GM18505 (cell line): Measurements from ENCODE around the gene SCRG1.
A peak's percentile ranks its signal among the peaks of the same experiment; 100 is the strongest.

Experiments
- ATAC-seq: cut with Tn5 transposase; IDR thresholded peaks from one replicate; pipeline ENCODE4 v1.9.1; 2021; ENCODE audit not compliant: unreplicated experiment
- POLR2A ChIP-seq: IDR thresholded peaks from 4 replicates; pipeline ENCODE4 v1.6.1; 2011; ENCODE audit warnings: borderline replicate concordance; ENCODE audit not compliant: insufficient read depth, insufficient read length; ENCODE audit errors: extremely low read depth

SCRG1 gene

DNA sequence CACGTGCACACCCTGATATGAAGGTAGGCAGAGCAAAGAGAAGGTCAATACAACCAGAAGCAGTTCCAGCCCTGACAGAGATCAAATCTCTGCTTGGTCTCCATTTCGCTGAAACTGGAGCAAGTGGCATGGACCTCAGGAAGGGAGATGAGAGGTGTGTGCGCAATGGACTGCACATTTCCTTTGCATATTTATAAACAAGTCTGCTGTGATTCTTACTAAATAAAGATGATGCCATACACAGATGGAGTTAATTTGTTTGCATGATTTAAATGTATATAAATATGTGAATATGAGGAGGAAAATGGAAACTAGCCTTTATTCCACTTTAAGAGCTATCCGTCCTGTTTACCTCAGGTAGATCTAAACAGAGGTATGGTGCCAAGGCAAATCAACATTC, 2.1 kb upstream of the SCRG1 start:
- TF ChIP-seq POLR2A: no peak
- ATAC-seq: no peak

DNA sequence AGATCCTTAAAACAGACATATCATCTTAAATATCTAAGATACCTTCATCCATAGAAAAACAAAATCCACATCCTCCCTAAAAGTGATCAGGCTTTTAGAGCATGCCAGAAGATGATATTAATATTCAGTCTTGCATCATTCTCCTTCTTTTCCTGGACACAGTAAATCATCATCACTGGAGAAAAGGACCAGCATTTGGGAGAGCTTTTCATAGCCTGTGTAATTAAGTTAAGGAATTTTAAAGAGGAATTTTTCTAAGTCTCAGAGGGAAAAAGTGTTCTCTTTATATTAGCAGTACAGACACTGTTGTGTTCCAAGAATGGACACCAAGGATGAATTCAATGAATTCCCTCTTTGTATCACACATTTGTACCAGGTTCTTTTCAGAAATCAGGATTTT, 696 bp downstream of the SCRG1 start:
- no peak for TF ChIP-seq POLR2A
- ATAC-seq: no peak

DNA sequence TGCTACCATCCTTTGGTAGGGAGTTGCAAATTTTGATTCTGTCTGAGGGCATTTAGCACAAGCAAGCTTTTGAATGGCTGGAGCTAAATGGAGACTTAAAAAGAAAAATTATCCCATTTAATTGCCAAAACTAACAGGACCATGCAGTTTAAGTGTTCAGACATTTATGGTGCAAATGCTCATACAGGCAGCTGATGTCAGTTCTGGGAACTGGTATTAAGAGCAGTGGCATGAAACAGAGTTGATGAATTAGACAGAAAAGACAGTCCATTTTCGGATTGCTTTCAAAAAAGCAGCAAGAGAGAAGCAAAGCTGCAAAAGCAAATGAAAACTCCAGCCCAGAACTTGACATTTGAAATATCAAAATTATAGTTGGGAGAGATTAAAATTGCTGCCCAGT, 1.3 kb downstream of the SCRG1 start:
- ATAC-seq: no peak
- no peak for TF ChIP-seq POLR2A

DNA sequence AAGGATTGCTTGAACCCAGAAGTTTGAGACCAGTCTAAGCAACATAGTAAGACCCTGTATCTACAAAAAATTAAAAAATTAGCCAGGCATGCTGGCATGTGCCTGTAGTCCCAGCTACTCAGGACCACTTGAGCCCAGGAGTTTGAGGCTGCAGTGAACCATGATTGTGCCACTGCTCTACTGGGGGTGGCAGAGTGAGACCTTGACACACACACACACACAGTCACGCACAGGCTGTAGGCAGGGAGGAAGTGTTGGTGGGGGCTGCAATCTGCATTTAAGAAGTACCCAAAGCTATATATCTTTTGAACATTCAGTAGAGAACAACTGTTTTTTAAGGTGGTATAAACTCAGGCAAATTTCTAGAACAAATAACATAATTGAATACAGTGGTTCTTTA, 7.2 kb downstream of the SCRG1 start:
- no peak for TF ChIP-seq POLR2A
- no peak for ATAC-seq

DNA sequence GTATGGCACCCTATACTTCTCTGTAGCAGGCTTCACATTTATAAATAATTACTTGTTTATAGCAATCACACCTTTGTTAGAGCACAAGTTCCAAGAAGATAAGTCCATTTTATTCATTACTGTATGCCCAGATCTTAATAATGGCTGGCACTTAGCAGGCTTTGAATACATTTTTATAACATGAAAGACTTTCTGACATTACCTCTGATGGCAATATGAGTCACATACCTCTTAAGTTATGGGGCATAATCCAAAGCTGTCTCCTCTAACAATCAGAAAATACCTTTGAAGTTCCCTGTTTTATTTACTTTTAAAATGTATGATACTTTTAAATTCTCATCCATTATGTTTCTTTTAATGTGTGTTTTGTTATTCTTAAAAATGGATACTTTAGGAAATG, 12.2 kb downstream of the SCRG1 start:
- no peak for TF ChIP-seq POLR2A
- no peak for ATAC-seq

DNA sequence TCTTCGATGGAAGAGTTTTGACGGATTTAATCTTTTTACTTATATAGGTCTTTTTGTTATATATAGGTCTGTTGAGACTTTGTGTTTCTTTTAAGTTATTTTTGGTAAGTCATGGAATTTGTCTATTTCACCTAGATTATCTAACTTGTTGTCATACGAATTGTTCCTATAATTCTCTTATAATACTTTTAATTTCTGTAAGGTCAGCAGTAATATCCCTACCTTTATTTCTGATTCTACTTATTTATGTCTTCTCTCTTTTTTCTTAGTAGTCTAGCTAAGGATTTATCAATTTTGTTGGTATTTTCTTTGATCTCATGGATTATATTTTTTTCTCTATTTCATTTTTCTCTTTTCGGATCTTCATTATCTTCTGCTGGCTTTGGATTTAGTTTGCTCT, 16.6 kb downstream of the SCRG1 start:
- no peak for TF ChIP-seq POLR2A
- no peak for ATAC-seq

DNA sequence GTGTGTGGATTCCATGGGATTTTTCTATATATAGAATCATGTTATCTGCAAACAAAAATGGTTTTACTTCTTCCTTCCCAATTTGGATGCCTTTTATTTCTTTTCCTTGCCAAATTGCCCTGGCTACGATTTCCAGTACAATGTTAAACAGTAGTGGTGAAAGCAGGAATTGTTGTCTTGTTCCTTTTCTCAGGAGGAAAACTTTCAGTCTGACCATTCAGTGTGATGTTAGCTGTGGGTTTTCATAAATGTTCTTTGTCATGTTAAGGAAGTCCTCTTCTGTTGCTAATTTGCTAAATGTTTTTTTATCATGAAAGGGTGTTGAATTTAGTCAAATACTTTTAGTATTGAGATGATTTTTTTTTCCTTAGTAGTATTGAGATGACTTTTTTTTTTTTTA, 17.3 kb downstream of the SCRG1 start:
- no peak for ATAC-seq
- TF ChIP-seq POLR2A: no peak

DNA sequence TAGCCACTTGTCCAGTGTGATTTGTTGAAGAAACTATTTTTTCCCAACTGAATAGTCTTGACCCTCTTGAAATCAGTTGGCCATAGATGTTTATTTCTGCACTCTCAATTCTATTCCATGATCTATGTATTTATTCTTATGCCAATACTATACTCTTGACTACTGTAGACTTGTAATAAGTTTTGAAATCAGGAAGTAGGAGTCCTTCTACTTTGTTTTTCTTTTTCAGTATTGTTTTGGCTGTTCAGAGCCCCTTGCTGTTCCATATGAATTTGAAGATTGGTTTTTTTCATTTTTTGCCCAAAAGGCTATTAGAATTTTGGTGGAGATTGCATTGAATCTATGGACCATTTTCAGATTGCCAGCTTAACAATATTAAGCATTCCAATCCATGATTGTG, 17.9 kb downstream of the SCRG1 start:
- no peak for TF ChIP-seq POLR2A
- ATAC-seq: peak; percentile 68

DNA sequence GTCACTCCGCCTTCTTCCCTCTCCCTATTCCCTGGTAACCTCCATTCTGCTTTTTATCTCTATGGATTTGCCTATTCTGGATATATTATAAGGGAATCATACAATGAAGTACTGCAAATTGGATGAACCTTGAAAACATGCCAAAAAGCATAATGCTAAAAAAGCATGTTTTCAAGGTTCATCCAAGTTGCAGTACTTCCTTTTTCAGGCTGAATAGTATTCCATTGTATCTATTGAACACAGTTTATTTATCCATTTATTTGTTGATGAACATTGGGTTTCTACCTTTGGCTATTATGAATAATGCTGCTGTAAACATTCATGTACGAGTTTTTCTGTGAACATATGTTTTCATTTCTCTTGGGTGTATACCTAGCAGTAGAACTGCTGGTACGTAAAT, 19.0 kb downstream of the SCRG1 start:
- no peak for TF ChIP-seq POLR2A
- no peak for ATAC-seq

DNA sequence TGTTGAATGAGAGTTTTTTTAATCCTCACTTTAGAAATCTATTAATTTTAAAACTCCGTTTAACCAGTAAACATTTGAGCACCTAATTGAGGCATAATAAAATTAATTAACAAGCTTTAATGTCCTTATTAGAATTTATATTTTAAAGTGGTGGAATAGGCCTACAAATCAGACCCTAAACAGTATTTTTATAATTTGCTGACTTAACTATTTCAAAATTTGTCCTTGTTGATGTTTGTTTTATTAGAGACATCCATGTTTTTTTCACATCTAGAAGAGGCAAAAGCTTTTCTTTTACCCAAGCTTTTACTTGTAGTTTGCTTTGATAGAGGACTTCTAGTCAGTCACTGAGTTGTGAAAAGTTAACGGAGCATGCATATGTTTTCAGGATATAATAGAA, 24.3 kb downstream of the SCRG1 start:
- no peak for ATAC-seq
- TF ChIP-seq POLR2A: no peak

DNA sequence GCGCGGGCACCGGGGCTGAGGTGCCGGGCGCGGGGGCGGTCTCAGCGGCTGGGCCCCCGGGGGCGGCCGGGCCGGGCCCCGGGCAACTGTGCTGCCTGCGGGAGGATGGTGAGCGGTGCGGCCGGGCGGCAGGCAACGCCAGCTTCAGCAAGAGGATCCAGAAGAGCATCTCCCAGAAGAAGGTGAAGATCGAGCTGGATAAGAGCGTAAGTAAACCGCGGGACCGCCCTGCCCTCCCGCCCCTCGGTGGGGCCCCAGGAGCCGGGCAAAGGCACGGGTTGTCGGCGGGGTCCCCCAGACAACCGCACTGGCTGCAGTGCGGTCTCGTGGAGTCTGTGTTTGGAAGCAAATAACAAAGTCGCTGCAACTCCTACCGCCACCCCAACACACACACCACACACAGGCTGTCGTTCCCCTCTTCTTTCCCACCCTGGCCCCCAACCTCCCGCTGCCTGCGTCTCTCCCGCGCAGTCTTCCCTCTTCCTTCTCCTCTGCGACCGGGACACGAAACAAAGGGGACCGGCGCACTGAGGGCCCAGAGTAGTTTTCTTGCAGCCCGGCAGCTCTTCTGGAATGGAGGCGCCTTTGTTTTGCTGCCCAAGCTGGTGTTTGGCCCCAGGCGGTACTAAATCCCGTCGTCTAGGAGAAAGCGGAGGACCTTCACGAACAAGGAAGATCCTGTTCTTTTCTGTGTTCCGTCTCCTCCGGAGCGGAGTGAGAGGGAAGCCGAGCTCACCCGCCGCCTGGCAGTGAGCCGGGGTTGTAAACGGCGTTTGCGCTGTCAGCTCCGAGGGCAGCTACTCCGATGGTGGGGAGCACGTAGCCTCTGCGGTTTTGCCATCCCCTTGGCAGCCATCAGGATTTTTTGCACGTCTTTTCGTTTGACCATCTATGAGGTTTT, 27.4 kb downstream of the SCRG1 start:
- peak; percentile 21 for ATAC-seq
- no peak for TF ChIP-seq POLR2A

DNA sequence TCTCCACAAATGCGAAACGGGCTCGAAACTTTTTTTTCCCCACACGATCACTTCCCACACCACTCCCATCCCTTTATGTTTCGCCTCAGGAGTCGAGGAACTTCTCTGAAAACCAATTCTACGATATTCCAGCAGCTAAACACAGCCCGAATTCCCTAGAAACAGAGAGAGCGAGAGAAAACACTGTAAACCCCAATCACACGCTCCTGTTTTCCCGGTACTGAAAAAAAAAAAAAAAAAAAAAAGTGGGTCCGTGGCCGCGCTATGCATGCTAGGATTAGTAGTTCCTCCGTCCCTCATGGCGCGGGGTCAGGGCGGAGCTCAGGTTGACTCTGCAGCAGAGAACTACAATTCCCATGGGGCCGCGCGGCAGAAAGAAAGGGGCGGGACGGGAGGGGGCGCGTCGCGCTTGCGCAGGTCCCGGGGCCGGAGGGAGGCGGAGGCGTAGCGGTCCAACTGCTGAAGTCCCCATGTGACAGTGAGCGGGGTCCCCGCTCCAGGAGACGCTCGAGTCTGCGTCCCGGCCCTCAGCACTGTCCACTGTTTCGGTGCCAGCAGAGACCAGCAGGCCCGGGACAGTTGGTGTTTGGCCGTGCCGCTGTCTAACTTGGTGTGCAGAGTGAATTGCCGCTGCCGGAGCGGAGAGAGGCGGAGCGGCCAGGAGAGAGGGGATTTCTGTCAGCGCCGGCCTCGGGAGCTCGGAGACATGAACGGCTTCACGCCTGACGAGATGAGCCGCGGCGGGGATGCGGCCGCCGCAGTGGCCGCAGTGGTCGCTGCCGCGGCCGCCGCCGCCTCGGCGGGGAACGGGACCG, 28.2 kb downstream of the SCRG1 start, which contains the start of gene SAP30:
SAP30 (plus strand) TSS at position 478 of the 815 bp plus-strand sequence; CDS start at position 707, 229 bp downstream.
- peak; percentile 98 for TF ChIP-seq POLR2A
- ATAC-seq: peak; percentile 68

DNA sequence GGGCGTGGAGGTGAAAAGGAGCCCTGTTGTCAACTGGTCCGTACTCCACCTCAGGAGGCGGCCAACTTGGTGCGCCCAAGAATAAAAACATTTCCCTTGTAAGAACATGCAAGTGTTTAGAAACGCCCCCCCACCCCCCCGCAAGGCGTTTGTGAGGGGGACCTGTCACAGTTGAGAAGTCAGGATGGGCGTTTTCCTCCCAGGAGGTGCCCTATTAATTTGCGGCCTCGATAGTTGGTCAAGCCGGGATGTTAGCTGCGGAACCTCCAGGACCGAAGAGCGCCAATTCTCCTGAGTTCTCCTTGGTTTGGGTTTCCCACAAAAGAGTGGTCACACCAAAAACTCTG, 28.8 kb downstream of the SCRG1 start:
- ATAC-seq: peak; percentile 5
- no peak for TF ChIP-seq POLR2A

DNA sequence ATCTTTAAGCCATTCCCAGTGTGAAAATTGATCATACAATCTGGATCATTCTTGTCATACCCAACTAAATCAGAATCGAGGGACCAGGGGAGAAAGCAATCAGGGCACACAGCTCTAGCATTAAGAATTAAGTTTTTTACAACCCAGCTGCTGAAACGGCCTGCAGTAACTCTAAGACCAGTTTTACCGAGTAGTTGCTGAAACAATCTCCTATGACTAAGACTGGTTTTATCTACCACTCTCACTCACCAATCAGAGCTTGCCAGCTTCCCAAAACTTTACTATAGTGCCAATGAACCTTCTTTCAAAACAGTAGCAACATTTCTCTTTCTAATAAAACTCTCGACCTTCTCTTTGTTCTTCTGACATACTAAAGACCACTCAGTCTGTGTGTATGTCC, 31.0 kb downstream of the SCRG1 start:
- ATAC-seq: no peak
- TF ChIP-seq POLR2A: no peak
